ENCODE measurements around the gene CYP27A1.

CYP27A1 gene

DNA sequence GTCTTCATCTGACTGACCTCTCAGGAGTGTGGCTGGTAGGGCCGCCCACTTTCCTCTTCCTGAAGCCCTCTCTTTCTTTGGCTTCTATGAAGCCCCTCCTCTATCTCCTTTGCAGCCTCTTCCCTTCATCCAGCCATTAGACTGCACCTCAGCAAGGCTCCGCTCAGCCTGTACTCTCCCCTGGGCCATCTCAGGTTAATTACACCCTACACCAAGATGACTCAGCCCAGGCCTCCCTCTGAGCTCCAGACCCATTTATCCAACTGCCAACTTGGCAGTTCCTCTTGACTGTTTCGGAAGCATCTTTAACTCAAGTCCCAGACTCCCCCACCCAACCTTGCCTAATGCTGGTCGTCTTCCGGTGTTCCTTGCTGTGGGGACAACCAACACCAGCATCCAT lies 71.8 kb downstream of the CYP27A1 start:
- DNase-seq (ENCODE audit: low spot score), result no peak
- TF ChIP-seq CTCF (IDR thresholded peaks at IDR 0.05; ENCODE audit: extremely low read depth, insufficient read depth, missing control alignments), result no peak
- in situ Hi-C loops (cut with MboI; ENCODE audit: low pct_unique_long_range_greater_than_20kb, low sequenced_read_pairs, unreplicated experiment), result no loop called here

DNA sequence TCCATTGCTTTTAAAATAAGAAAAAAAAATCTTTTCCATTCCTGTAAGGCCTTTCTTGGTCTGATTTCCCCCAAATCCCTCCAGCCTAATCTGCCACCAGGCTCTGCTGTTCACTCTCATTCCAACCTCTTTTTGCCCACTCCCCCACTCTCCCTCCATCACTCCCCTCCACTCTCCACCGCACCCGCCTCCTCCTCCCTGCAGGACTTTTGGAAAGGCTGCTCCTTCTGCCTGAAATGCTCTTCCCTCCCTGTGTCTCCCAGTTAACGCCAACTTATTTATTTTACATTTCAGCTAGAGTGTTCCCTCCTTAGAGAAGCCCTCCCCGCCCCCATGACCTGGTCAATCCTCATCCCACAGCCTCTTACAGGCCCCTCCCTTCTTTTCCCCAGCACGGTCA lies 72.9 kb downstream of the CYP27A1 start:
- TF ChIP-seq CTCF (IDR thresholded peaks at IDR 0.05; ENCODE audit: extremely low read depth, insufficient read depth, missing control alignments), result no peak
- no peak for DNase-seq (ENCODE audit: low spot score)
- in situ Hi-C loops (cut with MboI; ENCODE audit: low pct_unique_long_range_greater_than_20kb, low sequenced_read_pairs, unreplicated experiment), result no loop called here

GRCh38 chr2:218855305-218856166 lies 73.6 kb downstream of the CYP27A1 start:
- in situ Hi-C loops (cut with MboI; ENCODE audit: low pct_unique_long_range_greater_than_20kb, low sequenced_read_pairs, unreplicated experiment), result no loop called here
- DNase-seq (ENCODE audit: low spot score), result no peak

GRCh38 chr2:218856167-218856895 lies 74.4 kb downstream of the CYP27A1 start:
- DNase-seq (ENCODE audit: low spot score), result no peak
- in situ Hi-C loops (cut with MboI; ENCODE audit: low pct_unique_long_range_greater_than_20kb, low sequenced_read_pairs, unreplicated experiment), result no loop called here
- no peak for TF ChIP-seq CTCF (IDR thresholded peaks at IDR 0.05; ENCODE audit: extremely low read depth, insufficient read depth, missing control alignments)

More at GRCh38 chr2:218855305-218856166, 73.6 kb downstream of the CYP27A1 start:
- no peak for TF ChIP-seq CTCF (IDR thresholded peaks at IDR 0.05; ENCODE audit: extremely low read depth, insufficient read depth, missing control alignments)

DNA sequence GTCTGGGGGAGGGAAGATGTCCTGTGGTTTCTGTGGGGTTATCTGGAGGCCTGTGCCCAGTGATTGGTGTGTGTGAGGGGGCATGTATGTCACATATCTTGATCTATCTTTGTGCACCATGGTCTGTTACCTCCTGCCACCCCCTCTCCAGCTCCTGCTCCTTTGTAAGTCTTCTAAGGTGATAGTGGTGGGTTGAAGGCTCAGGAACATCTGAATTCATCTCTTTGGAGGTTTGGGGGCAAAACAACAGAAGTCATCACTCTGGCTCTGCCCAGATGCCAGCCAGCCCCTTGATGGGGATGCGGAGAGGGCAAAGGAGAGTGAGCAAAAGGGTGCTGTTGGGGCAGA lies 74.9 kb downstream of the CYP27A1 start:
- DNase-seq (ENCODE audit: low spot score), result no peak
- in situ Hi-C loops (cut with MboI; ENCODE audit: low pct_unique_long_range_greater_than_20kb, low sequenced_read_pairs, unreplicated experiment), result no loop called here

More for the DNA sequence above, 74.9 kb downstream of the CYP27A1 start:
- no peak for TF ChIP-seq CTCF (IDR thresholded peaks at IDR 0.05; ENCODE audit: extremely low read depth, insufficient read depth, missing control alignments)
